GM23338 (cell line): ENCODE results near the gene MAP4K3. TPM values are rescaled to one million over a fixed set of nuclear protein-coding genes. Genes with fewer than 3 reads are reported as not detected.

ENCODE experiments used
- ATAC-seq: fragments of 200-7000 bp; cut with Tn5 transposase; 3 replicates; pipeline ENCODE4 v1.9.1; 2020
- DNase-seq: peaks from one replicate; pipeline ENCODE4 v3.0.0-alpha.2; 2015; ENCODE audit warnings: low spot score
- H2AFZ ChIP-seq: fragments of 200-600 bp; sonication (generic); 2 replicates; pipeline ENCODE4 v1.8.0; 2016; ENCODE audit warnings: antibody characterized with exemption, mild to moderate bottlenecking, moderate library complexity
- H3F3A ChIP-seq: fragments of 200-600 bp; sonication (generic); replicated peaks from 2 replicates; pipeline ENCODE4 v1.8.0; 2017; ENCODE audit warnings: antibody characterized with exemption, mixed run types, low read depth
- H3K27ac ChIP-seq: fragments of 200-600 bp; sonication (generic); 2 replicates; pipeline ENCODE4 v1.6.1; 2016; ENCODE audit warnings: low read depth
- H3K27me3 ChIP-seq: fragments of 200-600 bp; sonication (generic); 2 replicates; pipeline ENCODE4 v1.8.0; 2016; ENCODE audit warnings: mild to moderate bottlenecking, mixed run types, moderate library complexity; ENCODE audit not compliant: insufficient read depth
- H3K36me3 ChIP-seq: fragments of 200-600 bp; sonication (generic); 2 replicates; pipeline ENCODE4 v1.8.0; 2016; ENCODE audit warnings: mild to moderate bottlenecking; ENCODE audit not compliant: insufficient read depth
- H3K4me1 ChIP-seq: fragments of 200-600 bp; sonication (generic); 2 replicates; pipeline ENCODE4 v1.8.0; 2016; ENCODE audit warnings: mild to moderate bottlenecking, moderate library complexity; ENCODE audit not compliant: insufficient read depth
- H3K4me2 ChIP-seq: fragments of 200-600 bp; sonication (generic); 2 replicates; pipeline ENCODE4 v1.7.1; 2017; ENCODE audit warnings: mixed run types
- H3K4me3 ChIP-seq: fragments of 200-600 bp; sonication (generic); 2 replicates; pipeline ENCODE4 v1.6.1; 2016; ENCODE audit warnings: mixed run types
- H3K79me2 ChIP-seq: fragments of 200-600 bp; sonication (generic); replicated peaks from 2 replicates; pipeline ENCODE4 v1.8.0; 2017; ENCODE audit warnings: mild to moderate bottlenecking; ENCODE audit not compliant: insufficient read depth
- H3K9me2 ChIP-seq: fragments of 200-600 bp; sonication (generic); 2 replicates; pipeline ENCODE4 v1.8.0; 2017; ENCODE audit not compliant: insufficient read depth
- H4K20me1 ChIP-seq: fragments of 200-600 bp; sonication (generic); replicated peaks from 2 replicates; pipeline ENCODE4 v1.8.0; 2017; ENCODE audit warnings: mild to moderate bottlenecking; ENCODE audit not compliant: insufficient read depth
- H3K27ac Mint-ChIP-seq: 2 replicates; pipeline ENCODE4 v1.8.0; 2020; ENCODE audit warnings: inconsistent platforms, mild to moderate bottlenecking, moderate library complexity, mixed read lengths
- H3K27me3 Mint-ChIP-seq: 3 replicates; pipeline ENCODE4 v1.8.0; 2022; ENCODE audit warnings: low read depth, mild to moderate bottlenecking, moderate library complexity, mixed read lengths, inconsistent platforms; ENCODE audit not compliant: insufficient read depth, poor library complexity
- H3K36me3 Mint-ChIP-seq: 3 replicates; pipeline ENCODE4 v1.8.0; 2021; ENCODE audit warnings: low read depth, mild to moderate bottlenecking, inconsistent platforms, moderate library complexity, mixed read lengths
- H3K4me1 Mint-ChIP-seq: 3 replicates; pipeline ENCODE4 v1.8.0; 2020; ENCODE audit warnings: mild to moderate bottlenecking, inconsistent platforms, mixed read lengths
- H3K4me3 Mint-ChIP-seq: 3 replicates; pipeline ENCODE4 v1.8.0; 2021; ENCODE audit warnings: moderate library complexity, mild to moderate bottlenecking, inconsistent platforms, mixed read lengths
- H3K9me3 Mint-ChIP-seq: 3 replicates; pipeline ENCODE4 v1.8.0; 2020; ENCODE audit warnings: moderate library complexity, mild to moderate bottlenecking, inconsistent platforms, mixed read lengths
- CREB1 ChIP-seq: fragments of 250-450 bp; sonication (Bioruptor Pico); IDR thresholded peaks from 2 replicates; pipeline ENCODE4 v1.5.0; 2020; ENCODE audit warnings: low read depth, mild to moderate bottlenecking, moderate library complexity
- EZH2phosphoT487 ChIP-seq: fragments of 200-600 bp; sonication (generic); IDR thresholded peaks from one replicate; pipeline ENCODE4 v1.8.1; 2018; ENCODE audit warnings: antibody characterized with exemption; ENCODE audit not compliant: unreplicated experiment
- JUNB ChIP-seq: IDR thresholded peaks from one replicate; pipeline ENCODE4 v1.6.1; 2016; ENCODE audit warnings: antibody characterized with exemption; ENCODE audit not compliant: unreplicated experiment
- NANOG ChIP-seq: IDR thresholded peaks from 2 replicates; pipeline ENCODE4 v1.6.1; 2016; ENCODE audit warnings: antibody characterized with exemption, borderline replicate concordance
- POLR2AphosphoS5 ChIP-seq: IDR thresholded peaks from 2 replicates; pipeline ENCODE4 v1.6.1; 2016; ENCODE audit warnings: antibody characterized with exemption, low read depth
- STAT1 ChIP-seq: IDR thresholded peaks from one replicate; pipeline ENCODE4 v1.6.1; 2016; ENCODE audit warnings: antibody characterized with exemption; ENCODE audit not compliant: unreplicated experiment
- polyA plus RNA-seq: library from polyadenylated mRNA; unstranded; fragments of >200 nt; fragmentation: Nextera tagmentation; extraction: Ambion mirVana; gene quantifications from 2 replicates; pipeline ENCODE4 v1.2.1, GENCODE V29; 2016
- total RNA-seq: library from RNA; depleted of rRNA; stranded (reverse); fragments of >200 nt; shearing (Covaris generic); gene quantifications from 2 replicates; pipeline ENCODE4 v1.2.3, GENCODE V29; 2014
- TF ChIP-seq, protein P1 (sequence below): fragments of 250-450 bp; sonication (Bioruptor Pico); IDR thresholded peaks from 2 replicates; pipeline ENCODE4 v1.5.0; 2020; ENCODE audit warnings: mild to moderate bottlenecking, moderate library complexity
- TF ChIP-seq, protein P2 (sequence below): IDR thresholded peaks from one replicate; pipeline ENCODE4 v1.6.1; 2018; ENCODE audit warnings: antibody characterized with exemption; ENCODE audit not compliant: unreplicated experiment
- TF ChIP-seq, protein P3 (sequence below), 2 experiments: fragments of 200-600 bp in 1 of 2; sonication (generic) in 1 of 2; conservative IDR thresholded peaks; 2 replicates each; pipeline versions ENCODE4 v1.5.1 to v1.6.1; 2016 to 2017; ENCODE audit warnings: antibody characterized with exemption in 2 of 2, low read depth in 2 of 2, mild to moderate bottlenecking in 2 of 2, moderate library complexity in 1 of 2

MAP4K3 gene
- total and polyA plus RNA-seq, 2 experiments from 2014 or later, result 33.0 to 90.7 TPM

DNA sequence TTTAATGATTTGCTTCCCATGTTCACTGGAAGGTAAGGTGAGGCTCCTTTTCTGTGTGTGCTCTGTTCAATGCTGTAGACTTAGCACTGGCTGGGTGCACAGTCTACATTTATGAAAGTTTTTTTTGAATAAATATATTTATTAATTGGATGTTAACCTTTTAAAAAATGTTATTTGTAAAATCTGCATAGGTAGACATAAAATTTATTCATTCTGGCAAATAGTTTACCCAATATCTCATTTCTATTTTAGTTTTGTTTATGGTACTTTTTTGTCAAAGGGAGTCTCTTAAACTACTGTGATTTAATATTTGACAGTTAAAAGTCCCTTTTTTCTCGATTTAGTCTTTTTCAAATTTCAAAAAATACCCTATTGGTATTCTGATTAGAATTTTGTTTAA, 213.2 kb downstream of the MAP4K3 start (continued):
- TF ChIP-seq, protein P1, sequence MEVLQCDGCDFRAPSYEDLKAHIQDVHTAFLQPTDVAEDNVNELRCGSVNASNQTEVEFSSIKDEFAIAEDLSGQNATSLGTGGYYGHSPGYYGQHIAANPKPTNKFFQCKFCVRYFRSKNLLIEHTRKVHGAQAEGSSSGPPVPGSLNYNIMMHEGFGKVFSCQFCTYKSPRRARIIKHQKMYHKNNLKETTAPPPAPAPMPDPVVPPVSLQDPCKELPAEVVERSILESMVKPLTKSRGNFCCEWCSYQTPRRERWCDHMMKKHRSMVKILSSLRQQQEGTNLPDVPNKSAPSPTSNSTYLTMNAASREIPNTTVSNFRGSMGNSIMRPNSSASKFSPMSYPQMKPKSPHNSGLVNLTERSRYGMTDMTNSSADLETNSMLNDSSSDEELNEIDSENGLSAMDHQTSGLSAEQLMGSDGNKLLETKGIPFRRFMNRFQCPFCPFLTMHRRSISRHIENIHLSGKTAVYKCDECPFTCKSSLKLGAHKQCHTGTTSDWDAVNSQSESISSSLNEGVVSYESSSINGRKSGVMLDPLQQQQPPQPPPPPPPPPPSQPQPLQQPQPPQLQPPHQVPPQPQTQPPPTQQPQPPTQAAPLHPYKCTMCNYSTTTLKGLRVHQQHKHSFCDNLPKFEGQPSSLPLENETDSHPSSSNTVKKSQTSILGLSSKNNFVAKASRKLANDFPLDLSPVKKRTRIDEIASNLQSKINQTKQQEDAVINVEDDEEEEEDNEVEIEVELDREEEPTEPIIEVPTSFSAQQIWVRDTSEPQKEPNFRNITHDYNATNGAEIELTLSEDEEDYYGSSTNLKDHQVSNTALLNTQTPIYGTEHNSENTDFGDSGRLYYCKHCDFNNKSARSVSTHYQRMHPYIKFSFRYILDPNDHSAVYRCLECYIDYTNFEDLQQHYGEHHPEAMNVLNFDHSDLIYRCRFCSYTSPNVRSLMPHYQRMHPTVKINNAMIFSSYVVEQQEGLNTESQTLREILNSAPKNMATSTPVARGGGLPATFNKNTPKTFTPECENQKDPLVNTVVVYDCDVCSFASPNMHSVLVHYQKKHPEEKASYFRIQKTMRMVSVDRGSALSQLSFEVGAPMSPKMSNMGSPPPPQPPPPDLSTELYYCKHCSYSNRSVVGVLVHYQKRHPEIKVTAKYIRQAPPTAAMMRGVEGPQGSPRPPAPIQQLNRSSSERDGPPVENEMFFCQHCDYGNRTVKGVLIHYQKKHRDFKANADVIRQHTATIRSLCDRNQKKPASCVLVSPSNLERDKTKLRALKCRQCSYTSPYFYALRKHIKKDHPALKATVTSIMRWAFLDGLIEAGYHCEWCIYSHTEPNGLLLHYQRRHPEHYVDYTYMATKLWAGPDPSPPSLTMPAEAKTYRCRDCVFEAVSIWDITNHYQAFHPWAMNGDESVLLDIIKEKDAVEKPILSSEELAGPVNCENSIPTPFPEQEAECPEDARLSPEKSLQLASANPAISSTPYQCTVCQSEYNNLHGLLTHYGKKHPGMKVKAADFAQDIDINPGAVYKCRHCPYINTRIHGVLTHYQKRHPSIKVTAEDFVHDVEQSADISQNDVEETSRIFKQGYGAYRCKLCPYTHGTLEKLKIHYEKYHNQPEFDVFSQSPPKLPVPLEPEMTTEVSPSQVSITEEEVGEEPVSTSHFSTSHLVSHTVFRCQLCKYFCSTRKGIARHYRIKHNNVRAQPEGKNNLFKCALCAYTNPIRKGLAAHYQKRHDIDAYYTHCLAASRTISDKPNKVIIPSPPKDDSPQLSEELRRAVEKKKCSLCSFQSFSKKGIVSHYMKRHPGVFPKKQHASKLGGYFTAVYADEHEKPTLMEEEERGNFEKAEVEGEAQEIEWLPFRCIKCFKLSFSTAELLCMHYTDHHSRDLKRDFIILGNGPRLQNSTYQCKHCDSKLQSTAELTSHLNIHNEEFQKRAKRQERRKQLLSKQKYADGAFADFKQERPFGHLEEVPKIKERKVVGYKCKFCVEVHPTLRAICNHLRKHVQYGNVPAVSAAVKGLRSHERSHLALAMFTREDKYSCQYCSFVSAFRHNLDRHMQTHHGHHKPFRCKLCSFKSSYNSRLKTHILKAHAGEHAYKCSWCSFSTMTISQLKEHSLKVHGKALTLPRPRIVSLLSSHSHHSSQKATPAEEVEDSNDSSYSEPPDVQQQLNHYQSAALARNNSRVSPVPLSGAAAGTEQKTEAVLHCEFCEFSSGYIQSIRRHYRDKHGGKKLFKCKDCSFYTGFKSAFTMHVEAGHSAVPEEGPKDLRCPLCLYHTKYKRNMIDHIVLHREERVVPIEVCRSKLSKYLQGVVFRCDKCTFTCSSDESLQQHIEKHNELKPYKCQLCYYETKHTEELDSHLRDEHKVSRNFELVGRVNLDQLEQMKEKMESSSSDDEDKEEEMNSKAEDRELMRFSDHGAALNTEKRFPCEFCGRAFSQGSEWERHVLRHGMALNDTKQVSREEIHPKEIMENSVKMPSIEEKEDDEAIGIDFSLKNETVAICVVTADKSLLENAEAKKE (CRISPR knock-in tag), result no peak
- TF ChIP-seq NANOG, result no peak
- TF ChIP-seq, protein P2, sequence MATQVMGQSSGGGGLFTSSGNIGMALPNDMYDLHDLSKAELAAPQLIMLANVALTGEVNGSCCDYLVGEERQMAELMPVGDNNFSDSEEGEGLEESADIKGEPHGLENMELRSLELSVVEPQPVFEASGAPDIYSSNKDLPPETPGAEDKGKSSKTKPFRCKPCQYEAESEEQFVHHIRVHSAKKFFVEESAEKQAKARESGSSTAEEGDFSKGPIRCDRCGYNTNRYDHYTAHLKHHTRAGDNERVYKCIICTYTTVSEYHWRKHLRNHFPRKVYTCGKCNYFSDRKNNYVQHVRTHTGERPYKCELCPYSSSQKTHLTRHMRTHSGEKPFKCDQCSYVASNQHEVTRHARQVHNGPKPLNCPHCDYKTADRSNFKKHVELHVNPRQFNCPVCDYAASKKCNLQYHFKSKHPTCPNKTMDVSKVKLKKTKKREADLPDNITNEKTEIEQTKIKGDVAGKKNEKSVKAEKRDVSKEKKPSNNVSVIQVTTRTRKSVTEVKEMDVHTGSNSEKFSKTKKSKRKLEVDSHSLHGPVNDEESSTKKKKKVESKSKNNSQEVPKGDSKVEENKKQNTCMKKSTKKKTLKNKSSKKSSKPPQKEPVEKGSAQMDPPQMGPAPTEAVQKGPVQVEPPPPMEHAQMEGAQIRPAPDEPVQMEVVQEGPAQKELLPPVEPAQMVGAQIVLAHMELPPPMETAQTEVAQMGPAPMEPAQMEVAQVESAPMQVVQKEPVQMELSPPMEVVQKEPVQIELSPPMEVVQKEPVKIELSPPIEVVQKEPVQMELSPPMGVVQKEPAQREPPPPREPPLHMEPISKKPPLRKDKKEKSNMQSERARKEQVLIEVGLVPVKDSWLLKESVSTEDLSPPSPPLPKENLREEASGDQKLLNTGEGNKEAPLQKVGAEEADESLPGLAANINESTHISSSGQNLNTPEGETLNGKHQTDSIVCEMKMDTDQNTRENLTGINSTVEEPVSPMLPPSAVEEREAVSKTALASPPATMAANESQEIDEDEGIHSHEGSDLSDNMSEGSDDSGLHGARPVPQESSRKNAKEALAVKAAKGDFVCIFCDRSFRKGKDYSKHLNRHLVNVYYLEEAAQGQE, result no peak
- TF ChIP-seq STAT1, result no peak
- no peak for TF ChIP-seq POLR2AphosphoS5
- no peak for TF ChIP-seq CREB1 (CRISPR knock-in tag)

DNA sequence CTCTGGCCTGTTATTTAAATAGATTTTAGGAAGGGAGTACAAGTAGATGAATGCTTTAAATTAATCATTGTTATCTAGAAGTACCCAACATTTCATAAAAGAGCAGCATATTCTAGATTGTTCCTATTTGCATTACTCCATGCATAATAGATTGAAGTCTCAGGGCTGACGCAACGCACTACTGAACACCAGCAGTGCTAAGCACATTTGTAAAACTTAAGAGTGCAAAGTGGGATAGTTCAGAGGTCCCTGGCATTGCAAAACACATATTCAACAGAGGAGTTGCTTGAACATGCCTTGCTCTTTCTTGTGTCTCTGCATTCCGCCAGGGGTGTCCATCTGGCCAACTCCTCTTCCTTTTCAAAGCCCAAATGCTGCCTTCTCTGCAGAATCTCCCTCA, 215.6 kb downstream of the MAP4K3 start:
- Histone ChIP-seq H4K20me1 (no peaks in the 10 kb centered on the region), H3F3A (peaks cover 4% of the 10 kb centered on the region; the same call in 1 of the 2 replicates), H3K4me2 (no peak overlapping the region), H3K36me3 (no peaks in the 10 kb centered on the region), H3K4me1 (peaks cover 9% of the 10 kb centered on the region; the same call in 1 of the 2 replicates), H3K27me3 (no peaks in the 10 kb centered on the region), H3K79me2 (no peaks in the 10 kb centered on the region), H3K4me3 (no peak overlapping the region), H2AFZ (no peak overlapping the region), H3K27ac (no peak overlapping the region; the same call in 1 of the 2 replicates), H3K9me2 (no peaks in the 10 kb centered on the region)
- H3K4me3 Mint-ChIP-seq, result no peak overlapping the region
- ATAC-seq, result no peak
- H3K9me3 Mint-ChIP-seq, result no peaks in the 10 kb centered on the region
- no peak overlapping the region for H3K27ac Mint-ChIP-seq
- no peak for TF ChIP-seq JUNB
- TF ChIP-seq EZH2phosphoT487, result no peak
- no peak for TF ChIP-seq POLR2AphosphoS5
- TF ChIP-seq, protein P3, sequence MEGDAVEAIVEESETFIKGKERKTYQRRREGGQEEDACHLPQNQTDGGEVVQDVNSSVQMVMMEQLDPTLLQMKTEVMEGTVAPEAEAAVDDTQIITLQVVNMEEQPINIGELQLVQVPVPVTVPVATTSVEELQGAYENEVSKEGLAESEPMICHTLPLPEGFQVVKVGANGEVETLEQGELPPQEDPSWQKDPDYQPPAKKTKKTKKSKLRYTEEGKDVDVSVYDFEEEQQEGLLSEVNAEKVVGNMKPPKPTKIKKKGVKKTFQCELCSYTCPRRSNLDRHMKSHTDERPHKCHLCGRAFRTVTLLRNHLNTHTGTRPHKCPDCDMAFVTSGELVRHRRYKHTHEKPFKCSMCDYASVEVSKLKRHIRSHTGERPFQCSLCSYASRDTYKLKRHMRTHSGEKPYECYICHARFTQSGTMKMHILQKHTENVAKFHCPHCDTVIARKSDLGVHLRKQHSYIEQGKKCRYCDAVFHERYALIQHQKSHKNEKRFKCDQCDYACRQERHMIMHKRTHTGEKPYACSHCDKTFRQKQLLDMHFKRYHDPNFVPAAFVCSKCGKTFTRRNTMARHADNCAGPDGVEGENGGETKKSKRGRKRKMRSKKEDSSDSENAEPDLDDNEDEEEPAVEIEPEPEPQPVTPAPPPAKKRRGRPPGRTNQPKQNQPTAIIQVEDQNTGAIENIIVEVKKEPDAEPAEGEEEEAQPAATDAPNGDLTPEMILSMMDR (conservative IDR thresholded peaks at IDR 0.05; ENCODE audit: low read depth in 2 of 2), result no peak
- peaks cover 16% of the 10 kb centered on the region for H3K4me1 Mint-ChIP-seq
- no peak for DNase-seq
- H3K27me3 Mint-ChIP-seq, result no peaks in the 10 kb centered on the region
- H3K36me3 Mint-ChIP-seq, result no peaks in the 10 kb centered on the region
